ENCODE results near the gene PCDHGA6. TPM values are rescaled to one million over a fixed set of nuclear protein-coding genes. Genes with fewer than 3 reads are reported as not detected.
A peak's percentile ranks its signal among the peaks of the same experiment; 100 is the strongest.
"Not testable (repeated sequence)": the region's sequence is repeated elsewhere in the genome, so short reads cannot be mapped to it uniquely, and the experiment has no call there.

Gene PCDHGA6
- total and polyA plus RNA-seq, 9 of the 15 experiments (the other 6 are each of a cell fraction or from before 2014, with no cell fraction given) = 0.01 to 0.18 (median 0.09) TPM; not detected in 1

DNA sequence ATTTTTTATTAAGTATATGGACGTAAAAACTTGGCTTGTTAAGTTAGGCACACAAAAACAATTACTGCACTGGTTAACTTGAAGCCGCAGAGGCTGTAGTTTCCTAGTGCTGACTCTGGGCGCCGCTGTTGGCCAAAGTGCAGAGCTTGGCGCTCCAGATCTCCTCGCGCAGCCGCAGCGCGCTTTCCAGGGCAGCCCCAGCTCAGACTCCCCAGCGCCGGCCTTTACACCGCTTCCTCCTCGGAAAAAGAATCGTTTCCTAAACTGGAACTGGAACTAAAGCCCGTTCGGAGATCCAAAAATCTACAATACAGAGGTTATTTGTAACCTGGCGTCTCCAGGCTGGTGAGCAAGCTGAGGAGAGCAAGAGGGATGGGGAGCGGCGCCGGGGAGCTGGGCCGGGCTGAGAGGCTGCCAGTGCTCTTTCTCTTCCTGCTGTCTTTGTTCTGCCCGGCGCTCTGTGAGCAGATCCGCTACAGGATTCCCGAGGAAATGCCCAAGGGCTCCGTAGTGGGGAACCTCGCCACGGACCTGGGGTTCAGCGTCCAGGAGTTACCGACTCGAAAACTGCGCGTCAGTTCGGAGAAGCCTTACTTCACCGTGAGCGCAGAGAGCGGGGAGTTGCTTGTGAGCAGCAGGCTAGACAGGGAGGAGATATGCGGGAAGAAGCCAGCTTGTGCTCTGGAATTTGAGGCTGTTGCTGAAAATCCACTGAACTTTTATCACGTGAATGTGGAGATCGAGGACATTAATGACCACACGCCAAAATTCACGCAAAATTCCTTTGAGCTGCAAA lies 24.3 kb downstream of the PCDHGA6 start, which contains the start of gene PCDHGB5:
Gene PCDHGB5 (plus strand): TSS at position 192 of the 796 bp plus-strand sequence. CDS start 181 bp downstream, at position 373.
- H3K9me1 ChIP-seq (ENCODE audit: control insufficient read depth, insufficient read depth, low read length); H3K36me3 ChIP-seq (ENCODE audit: control insufficient read depth, insufficient read depth, low read length); H3K27ac ChIP-seq (ENCODE audit: extremely low read depth, low read depth, low read length); H3K79me2 ChIP-seq (ENCODE audit: control insufficient read depth, insufficient read depth, low read length); H4K20me1 ChIP-seq (replicated peaks; ENCODE audit: control insufficient read depth, insufficient read depth, low read length); BruUV-seq (replicated peaks); in situ Hi-C loops (cut with MboI); H3K4me2 ChIP-seq (ENCODE audit: insufficient read depth, low read length); intact Hi-C loops (cut with micrococcal nuclease); CTCF ChIA-PET (ENCODE audit: low intra/inter-chr PET ratio); H2AFZ ChIP-seq (ENCODE audit: low read depth, low read length); H3K9ac ChIP-seq (ENCODE audit: insufficient read depth in 1 of 2, low read depth in 2 of 2, low read length in 2 of 2); H3K9me3 ChIP-seq (replicated peaks; ENCODE audit: control insufficient read depth, insufficient read depth, low read depth, low read length): not testable (repeated sequence)
- Histone ChIP-seq H3K4me3 (peak within 1 kb of the TSS; percentile 18; the same call in 1 of the 2 replicates), H3K4me1 (replicated peaks in 1 of 2; ENCODE audit: control insufficient read depth in 2 of 2, insufficient read depth in 2 of 2, low read length in 2 of 2) (peaks cover 0 to 14% of the 10 kb centered on the region in 2 experiments; a peak in 3 of 5 replicates), H3K27me3 (ENCODE audit: control insufficient read depth in 2 of 2, insufficient read depth in 2 of 2, low read length in 2 of 2) (peaks cover 0 to 32% of the 10 kb centered on the region in 2 experiments; a peak in 3 of 5 replicates)
- peak; percentile 55 to 68 (median 64) for TF ChIP-seq CTCF (IDR thresholded peaks at IDR 0.05 in 2 of 3, conservative IDR thresholded peaks at IDR 0.05 in 1 of 3; ENCODE audit: insufficient read depth in 2 of 3, low read depth in 1 of 3, low read length in 3 of 3)
- peak; percentile 89 to 90 for TF ChIP-seq NRF1 (conservative IDR thresholded peaks at IDR 0.05 in 1 of 2, IDR thresholded peaks at IDR 0.05 in 1 of 2)
- peak in 1 of 2 experiments; percentile 41; a peak in 2 of 4 replicates for TF ChIP-seq RAD21 (CRISPR knock-in tag; conservative IDR thresholded peaks at IDR 0.05 in 1 of 2, IDR thresholded peaks at IDR 0.05 in 1 of 2)
- POLR2A ChIA-PET = interaction anchor here (0.6 to 1.1 kb wide), 2 partner anchors 9 to 13 kb away, joined by 3 read pairs; no protein-coding TSS in a partner anchor
- ATAC-seq (peak; percentile 99), FAIRE-seq (peak; percentile 48), DNase-seq (ENCODE audit: extremely low read depth in 1 of 4, low spot score in 3 of 4) (peak in 3 of 4 experiments; percentile 13 to 58 (median 23))
- 6% methylated on average over 20 of the region's 43 CpGs for WGBS (ENCODE audit: insufficient coverage, low coverage, missing lambda C conversion rate)
